Activated CD8-positive, alpha-beta memory T cell treated with anti-CD3 and anti-CD28 coated beads for 24 hours (primary cell): ENCODE data around the gene WDR90.
A peak's percentile ranks its signal among the peaks of the same experiment; 100 is the strongest.
"Not testable (repeated sequence)": the region's sequence is repeated elsewhere in the genome, so short reads cannot be mapped to it uniquely, and the experiment has no call there.

Source experiments
- DNase-seq: peaks from one replicate; pipeline ENCODE4 v3.0.0-alpha.2; 2020

WDR90 gene

GRCh38 chr16:678209-678857 is 29.2 kb downstream of the WDR90 start:
- DNase-seq: no peak

GRCh38 chr16:678858-679813 is 30.0 kb downstream of the WDR90 start:
- DNase-seq: no peak

GRCh38 chr16:679814-680624 is 30.9 kb downstream of the WDR90 start, which contains the start of gene STUB1:
TSS of gene STUB1 (plus strand) at chr16:680410. CDS start at chr16:680526, 116 bp downstream.
- peak; percentile 94 for DNase-seq

GRCh38 chr16:680625-680945 is 31.4 kb downstream of the WDR90 start:
- DNase-seq: no peak

GRCh38 chr16:680967-681745 is 32.0 kb downstream of the WDR90 start:
- DNase-seq: peak; percentile 70

GRCh38 chr16:681746-682427 is 32.7 kb downstream of the WDR90 start:
- no peak for DNase-seq

- no peak for DNase-seq
These were observed 33.6 kb downstream of the WDR90 start for GRCh38 chr16:682493-683395.

GRCh38 chr16:683396-684070 is 34.4 kb downstream of the WDR90 start:
- DNase-seq: no peak

GRCh38 chr16:684071-684794 is 35.1 kb downstream of the WDR90 start, which contains the start of gene JMJD8:
TSS of gene JMJD8 (minus strand) at chr16:684334. CDS start at chr16:684319, 15 bp downstream.
- peak; percentile 98 for DNase-seq

- no peak for DNase-seq
These were observed 36.0 kb downstream of the WDR90 start for GRCh38 chr16:684961-685696.

- DNase-seq: no peak
These were observed 36.8 kb downstream of the WDR90 start for GRCh38 chr16:685967-686366.

- no peak for DNase-seq
These were observed 37.5 kb downstream of the WDR90 start for GRCh38 chr16:686459-687260.

GRCh38 chr16:687499-687898 is 38.3 kb downstream of the WDR90 start:
- no peak for DNase-seq

- no peak for DNase-seq
These were observed 40.2 kb downstream of the WDR90 start for GRCh38 chr16:689175-689897.

- not testable (repeated sequence) for DNase-seq
These were observed 42.1 kb downstream of the WDR90 start for GRCh38 chr16:691242-691641.

GRCh38 chr16:692356-693108 is 43.4 kb downstream of the WDR90 start:
- no peak for DNase-seq
